ENCODE data around the gene RASGEF1B.
"Not testable (repeated sequence)": the region's sequence is repeated elsewhere in the genome, so short reads cannot be mapped to it uniquely, and the experiment has no call there.

RASGEF1B gene

DNA sequence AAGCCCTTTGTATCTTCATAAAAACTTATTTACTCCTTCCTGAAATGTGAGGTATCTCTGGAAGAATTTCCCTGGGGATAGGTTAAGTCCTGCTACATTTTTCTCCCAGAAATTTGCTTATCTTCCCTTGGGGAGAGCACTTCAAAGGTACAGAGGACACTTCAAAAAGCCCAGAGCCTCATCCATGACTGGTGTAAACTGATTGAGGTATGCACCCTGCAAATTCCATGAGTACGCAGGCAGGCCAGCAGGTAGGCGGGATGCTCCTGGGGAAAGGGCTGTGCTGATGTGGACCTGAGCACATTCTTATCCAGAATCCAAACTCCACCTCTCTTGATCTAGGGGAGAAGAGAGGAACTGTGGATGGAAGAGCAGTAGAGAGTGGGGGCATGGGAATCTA, 26.3 kb upstream of the RASGEF1B start:
- no peak for DNase-seq (ENCODE audit: low read depth)

DNA sequence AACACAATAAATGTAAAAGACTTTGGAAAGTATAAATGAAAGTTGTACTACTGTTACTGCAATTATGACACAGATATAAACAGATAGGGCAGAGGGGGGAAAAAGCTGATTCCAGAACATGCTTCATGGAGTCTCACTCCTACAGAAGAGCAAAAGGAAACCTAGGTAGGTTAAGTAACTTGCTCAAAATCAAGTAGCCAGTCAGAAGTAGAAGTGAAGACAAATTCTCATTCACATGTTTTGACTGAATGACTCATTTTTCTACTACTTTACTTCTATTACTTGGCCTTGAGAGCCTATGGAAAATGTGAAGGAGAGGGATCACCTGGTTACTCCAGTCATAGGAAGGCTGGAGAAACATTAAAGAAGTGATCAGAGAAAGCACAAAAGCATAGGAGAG, 23.6 kb upstream of the RASGEF1B start:
- DNase-seq (ENCODE audit: low read depth) = no peak

DNA sequence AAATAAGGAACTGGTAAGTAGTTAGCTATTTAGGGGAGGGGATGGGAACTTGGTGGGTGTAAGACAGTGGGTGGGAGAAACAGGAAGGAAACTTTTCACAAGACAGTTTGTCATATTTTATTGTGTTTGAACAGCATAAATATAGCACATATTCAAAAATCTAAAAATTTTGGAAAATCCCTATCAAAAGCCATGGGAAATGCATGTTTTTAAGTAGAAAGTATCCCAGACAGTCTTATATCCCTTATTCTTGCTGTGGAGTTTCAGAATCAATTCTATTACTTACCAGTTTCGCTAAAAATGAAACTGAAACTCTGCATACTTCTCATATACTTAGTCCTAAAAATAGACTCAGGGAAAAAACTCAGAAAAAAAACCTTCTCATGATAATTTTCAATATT, 22.3 kb upstream of the RASGEF1B start:
- no peak for DNase-seq (ENCODE audit: low read depth)

DNA sequence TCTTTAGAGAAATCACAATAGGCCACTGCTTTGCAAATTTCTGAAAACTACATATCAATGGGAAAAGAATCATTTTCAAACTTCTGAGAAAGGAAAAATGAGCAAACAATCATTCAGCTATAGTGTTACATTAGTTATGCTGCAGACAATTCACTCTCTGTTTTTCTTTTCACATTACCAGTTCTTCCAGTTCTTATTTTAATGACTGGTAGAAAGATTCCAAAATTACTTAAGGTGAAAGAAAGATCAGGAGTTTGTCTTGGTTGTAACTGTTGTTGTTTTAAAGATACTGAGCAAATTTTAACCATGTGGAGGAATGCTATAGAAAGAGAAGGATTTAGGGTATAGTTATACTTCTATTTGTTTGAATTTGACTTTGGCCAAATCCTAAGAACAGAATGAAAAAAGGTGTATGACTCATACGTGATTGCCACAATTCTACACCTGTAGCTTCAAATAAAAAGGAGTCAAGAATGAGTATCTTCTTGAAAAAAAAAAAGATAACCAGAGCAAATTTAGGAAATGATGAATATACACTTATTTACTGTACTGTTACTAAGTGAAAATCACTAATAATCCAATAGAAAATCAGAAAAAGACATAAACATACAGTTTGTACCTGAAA, 21.0 kb upstream of the RASGEF1B start:
- DNase-seq (ENCODE audit: low read depth) = no peak

DNA sequence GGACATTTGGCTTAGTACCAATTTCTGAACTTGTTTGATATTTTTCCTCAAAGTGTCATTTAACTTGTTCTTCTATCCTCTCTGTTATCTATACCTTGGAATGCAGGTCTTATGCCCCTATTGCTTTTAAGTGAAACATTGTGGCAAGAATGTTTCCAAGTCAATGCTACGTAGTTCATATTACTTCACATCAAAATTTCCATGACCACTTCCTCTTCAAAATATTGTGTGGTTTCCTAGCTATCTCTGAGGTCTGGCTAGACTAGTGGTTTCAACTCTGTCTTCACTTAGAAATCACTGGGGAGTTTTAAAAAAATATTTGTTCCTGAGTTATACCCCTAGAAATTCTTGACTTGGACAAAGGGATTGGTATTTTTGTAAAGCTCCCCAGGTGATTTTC, 20.2 kb upstream of the RASGEF1B start:
- DNase-seq (ENCODE audit: low read depth) = no peak

DNA sequence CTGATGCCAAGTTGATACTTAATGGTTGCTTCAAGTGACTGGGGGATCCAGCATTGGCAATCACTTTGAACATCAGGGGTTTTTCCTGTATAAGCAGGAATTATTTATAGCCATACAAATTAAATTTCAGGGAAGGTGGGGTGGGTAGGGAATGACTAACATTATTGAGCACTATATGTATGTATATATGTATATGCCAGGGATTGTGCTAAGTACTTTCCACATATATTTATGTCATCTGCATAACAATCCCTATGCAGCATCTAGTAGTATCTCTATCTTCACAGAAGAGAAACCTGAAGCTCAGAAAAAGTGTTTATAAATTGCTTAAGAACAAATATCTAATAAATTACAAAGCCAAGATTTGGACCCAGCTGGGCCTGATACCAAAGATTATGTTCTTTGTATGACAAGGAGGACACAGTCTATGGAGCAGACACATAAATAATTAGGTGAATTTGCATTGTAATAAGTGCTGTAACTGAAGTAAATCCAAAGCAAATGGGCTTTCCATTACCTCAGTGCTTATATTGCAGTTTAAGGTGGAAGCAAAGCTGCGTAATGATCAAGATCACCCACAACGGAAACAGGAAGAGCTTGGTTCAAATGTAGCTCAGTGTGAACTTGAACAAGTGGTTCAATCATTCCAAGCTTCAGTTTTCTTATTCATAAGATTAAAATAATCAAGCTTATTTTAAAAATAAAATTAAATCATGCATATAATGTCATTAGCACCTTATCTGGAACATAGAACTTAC, 18.9 kb upstream of the RASGEF1B start:
- DNase-seq (ENCODE audit: low read depth) = no peak

DNA sequence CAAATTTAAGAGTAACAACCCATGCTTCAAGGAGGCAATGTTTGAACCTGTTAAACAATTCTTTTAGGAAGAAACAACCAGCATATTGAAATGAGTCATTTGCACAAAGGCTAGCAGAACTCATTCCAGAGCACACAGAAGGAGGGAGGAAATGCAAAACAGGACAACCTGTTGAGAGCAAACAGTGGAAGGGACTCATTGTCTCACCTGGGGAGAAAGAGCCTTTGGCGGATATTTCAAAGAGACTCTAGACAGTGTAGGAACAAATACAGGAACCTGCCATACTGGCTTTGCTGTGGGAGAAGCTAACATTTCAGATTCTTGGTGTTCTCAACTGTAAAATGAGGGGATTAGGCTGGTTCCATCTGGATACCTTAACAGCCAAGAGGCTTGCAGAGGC, 14.8 kb upstream of the RASGEF1B start:
- DNase-seq (ENCODE audit: low read depth) = no peak

DNA sequence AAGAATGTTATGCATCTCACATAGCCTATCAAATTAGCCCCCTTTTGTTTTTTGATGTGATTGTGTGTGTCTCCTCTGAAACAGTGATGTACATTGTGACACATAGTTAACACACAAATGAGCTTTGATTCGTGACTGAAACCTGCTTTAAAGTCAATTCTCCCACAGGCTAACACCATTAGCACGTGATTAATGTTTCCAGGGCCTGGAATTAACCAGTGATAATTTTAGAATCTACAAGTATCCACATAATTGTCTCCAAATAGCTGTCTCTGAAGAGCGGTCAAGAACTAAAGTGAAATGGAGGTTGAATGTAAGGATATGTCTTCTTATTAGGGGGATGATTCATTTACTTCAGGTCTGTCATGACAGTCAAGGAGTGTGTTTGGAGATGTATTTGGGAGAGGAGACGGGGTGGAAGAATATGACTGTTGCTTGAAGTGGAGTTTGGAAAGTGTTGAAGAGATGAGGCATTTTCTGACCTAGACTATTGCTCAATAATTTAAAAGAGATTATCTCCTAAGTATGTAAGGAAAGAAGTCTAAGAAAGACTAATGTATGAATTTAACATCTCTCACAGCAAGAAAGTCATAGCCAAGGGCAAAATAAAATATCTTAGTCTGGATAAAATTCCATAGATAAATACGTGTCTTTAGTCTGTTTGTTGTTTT, 13.7 kb upstream of the RASGEF1B start:
- DNase-seq (ENCODE audit: low read depth) = no peak

DNA sequence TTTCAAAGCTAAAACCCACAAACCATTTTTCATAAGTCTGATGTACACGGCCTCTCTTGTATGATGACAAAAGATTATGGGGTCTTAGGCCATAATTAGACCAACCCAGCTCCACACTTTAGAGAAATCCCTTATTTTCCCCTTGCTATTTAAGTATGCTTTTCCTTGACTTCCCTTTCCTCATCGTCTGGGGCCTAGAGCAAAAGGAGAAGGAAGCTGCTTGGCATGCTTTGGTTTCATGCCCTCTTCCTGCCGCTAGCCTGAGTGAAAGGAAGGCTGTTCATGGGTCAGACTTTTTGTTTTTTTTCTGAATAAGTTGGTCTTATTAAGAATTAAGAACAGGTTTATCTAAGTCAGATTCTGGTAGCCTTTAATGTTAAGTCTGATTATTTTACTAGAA, 10.6 kb upstream of the RASGEF1B start:
- no peak for DNase-seq (ENCODE audit: low read depth)

DNA sequence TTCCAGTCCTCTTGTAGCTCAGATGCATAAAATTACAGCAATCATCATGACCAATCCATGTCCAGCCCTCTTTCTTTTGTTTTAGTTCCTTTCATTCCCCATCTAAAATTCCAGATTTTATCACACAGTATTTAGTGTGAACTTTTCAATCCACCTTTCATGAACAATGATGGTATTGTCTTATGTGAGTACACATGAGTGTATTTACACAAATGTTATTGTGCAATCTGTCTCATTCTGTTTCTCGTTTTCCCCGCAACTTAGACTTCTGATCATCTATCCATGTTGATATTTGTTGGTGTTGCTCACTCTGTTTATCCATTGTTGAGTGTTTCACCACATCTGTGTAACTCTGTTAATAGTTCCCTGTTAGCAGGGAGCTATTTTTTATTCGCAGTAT, 9.4 kb upstream of the RASGEF1B start:
- DNase-seq (ENCODE audit: low read depth) = no peak

DNA sequence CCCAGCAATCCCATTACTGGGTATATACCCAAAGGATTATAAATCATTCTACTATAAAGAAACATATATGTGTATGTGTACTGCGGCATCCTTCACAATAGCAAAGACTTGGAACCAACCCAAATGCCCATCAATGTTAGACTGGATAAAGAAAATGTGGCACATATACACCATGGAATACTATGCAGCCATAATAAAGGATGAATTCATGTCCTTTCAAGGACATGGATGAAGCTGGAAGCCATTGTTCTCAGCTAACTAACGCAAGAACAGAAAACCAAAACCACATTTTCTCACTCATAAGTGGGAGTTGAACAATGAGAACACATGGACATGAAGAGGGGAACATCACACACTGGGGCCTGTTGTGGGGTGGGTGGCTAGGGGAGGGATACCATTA, 7.9 kb upstream of the RASGEF1B start:
- DNase-seq (ENCODE audit: low read depth) = not testable (repeated sequence)

DNA sequence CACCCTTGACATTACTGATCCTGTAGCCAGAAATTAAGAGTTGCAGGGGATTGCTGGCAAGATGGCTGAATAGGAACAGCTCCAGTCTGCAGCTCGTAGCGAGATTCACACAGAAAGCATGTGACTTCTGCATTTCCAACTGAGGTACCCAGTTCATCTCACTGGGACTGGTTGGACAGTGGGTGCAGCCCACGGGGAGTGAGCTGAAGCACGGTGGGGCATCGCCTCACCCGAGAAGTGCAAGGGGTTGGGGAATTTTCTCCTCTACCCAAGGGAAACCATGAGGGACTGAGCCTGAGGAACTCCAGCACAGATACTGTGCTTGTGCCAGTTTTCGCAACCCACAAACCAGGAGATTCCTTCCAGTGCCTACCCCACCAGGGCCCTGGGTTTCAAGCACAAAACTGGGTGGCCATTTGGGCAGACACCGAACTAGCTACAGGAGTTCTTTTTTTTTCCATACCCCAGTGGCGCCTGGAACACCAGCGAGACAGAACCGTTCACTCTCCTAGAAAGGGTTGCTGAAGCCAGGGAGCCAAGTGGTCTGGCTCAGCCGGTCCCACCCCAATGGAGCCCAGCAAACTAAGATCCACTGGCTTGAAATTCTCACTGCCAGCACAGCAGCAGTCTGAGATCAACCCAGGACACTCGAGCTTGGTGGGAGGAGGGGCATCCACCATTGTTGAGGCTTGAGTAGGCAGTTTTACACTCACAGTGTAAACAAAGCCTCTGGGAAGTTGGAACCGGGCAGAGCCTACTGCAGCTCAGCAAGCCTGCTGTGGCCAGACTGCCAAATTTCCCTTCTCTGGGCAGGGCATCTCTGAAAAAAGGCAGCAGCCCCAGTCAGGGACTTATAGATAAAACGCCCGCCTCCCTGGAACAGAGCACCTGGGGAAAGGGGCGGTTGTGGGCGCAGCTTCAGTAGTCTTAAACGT, 1.9 kb upstream of the RASGEF1B start:
- DNase-seq (ENCODE audit: low read depth) = not testable (repeated sequence)

DNA sequence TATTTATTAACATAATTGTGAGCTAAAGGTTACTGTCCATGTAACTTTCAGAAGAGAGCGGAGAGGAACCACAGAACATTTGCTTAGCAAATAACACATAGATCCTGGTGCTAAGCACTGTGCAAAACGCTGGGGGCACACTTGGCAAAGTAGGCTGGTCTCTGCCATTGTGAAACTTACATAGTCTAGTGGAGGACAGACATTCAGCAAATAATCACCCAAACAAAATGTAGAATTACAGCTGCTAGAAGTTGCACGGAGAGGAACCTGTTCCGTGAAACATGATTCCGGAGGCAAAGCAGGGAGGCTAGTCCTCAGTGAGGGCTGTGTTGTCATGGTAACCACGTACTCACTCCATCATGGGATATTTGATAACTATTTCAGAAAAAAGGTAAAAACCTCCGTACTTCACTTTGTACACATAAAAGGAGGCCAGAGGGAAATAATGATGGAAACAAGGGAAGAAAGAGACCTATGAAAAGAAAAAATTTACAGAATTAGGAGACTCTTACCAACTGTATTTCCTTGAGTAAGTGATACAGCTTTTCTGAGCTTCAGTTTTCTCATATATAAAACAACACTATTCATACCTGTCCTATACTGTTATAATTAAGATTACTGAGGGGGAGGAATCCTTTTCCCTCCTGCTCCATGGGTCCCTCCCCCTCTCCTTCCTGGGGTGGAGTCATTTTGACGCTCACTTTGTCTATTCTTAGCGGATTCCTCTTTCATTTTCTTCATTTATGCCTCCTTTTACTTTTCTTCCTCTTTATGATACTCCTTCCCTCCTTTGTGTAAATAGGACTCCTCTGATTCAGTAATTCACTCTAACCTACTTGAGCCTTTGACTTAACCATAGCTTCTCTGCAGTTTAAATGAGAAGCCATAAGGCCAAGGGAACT, 825 bp upstream of the RASGEF1B start:
- DNase-seq (ENCODE audit: low read depth) = no peak

DNA sequence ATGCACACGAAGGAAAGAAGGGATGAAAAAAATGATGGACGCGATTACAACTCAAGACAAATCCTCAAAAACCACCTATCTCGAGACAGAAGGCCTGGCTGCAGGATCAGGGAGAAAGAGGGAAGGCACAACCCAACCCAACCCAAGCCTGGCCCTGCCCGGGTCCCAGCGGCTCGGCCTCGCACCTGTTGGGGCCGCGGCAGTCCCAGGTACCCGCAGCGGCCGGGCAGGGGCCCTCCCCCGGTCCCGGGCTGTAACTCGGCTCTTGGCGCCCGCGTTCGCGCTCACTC, 464 bp downstream of the RASGEF1B start:
- DNase-seq (ENCODE audit: low read depth) = no peak

DNA sequence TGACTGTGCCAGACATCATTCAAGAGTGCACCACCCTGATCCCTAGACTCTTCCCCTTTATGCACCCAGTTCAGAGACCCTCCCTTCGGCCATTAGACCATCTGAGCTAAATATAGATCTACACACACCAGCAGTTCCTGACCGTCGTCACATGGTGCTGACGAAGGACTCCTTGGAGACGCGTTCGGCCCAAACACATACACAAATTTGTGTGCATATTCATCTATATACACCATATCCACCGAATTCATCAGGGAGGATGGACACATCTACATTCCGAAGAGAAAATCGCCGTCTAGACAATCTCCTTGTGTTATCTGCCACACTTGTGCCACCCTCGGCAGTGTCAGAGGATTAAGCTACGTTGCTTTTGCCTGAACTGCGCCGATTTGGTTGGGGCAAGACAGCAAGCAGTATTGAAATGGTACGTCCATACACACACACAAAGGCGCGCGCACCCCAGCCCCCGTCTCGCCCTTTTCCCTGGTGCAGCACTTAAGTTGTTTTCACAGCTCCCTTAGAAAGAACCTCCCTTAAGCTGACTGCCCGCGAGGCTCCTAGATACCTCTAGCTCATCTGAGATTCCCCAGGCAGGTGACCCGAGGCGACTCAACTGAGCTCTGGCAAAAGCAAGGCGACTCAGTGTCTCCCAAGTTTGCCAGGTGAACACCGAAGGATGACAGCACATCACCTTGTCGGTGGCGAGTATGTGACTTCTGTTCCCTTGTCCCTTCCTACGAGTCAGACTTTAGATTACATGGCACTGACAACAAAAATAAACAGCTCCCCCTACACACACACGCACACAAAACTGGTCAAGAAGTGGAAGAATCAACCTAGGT, 1.0 kb downstream of the RASGEF1B start:
- no peak for DNase-seq (ENCODE audit: low read depth)

DNA sequence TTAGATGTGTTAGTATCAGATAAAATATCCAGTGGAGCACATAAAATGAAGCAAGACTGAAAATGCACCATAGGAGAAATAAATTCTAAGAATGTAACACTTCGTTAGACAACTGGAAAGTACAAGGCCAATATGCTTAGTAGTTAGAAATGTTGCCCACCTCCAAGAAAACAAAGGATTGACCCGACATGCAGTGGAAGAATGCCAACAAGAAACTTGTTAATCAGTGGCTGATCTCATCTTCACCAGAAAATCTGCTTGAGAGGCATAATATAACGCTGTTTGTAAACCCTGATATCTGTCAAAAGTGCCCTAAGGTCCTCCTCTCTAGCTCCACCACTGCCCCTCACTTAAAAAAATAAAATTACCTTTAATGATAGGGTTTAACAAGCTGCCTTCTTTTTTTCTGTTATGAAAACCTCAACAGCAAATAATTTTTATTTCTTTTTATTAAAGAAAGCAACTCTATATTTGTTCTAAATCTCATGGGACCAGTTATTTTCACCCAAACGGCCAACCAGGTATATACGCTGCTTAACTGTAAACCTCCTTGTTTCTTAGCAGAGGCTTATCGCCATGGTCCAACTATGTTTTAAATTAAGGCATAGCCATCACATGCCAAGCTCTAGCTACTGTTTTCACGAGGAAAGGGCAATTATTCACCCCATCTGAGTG, 1.8 kb downstream of the RASGEF1B start:
- no peak for DNase-seq (ENCODE audit: low read depth)

DNA sequence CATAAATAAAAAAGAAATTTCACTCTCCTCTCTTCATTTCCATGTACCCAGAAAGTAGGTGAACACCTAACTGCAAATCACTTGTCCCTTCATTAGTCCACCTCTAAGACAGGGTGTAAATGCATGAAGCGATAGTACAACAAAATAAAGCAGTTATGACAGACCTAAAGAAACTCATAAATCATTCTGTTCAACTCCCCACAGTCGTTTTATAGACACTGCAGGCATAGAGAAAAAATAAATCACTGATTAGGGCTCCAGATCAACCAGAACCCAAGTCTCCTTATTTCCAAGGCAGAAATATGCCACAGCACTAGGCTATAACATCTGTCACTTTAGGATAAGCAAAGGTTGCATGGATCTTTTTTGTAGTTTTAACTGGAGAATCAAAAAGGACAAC, 3.0 kb downstream of the RASGEF1B start:
- DNase-seq (ENCODE audit: low read depth) = no peak

DNA sequence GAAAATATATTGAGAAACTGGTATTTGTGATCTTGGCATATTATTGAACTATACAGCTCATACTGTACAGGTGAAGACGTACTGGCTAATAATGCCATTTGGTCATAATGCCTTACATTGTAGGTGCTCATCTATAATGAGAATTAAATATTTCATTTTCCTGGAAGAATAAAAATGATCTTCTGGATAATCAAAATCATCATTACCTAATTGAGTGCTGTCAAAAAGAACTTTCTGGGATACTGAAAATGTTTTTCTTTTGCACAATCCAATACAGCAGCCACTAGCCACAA, 4.1 kb downstream of the RASGEF1B start:
- DNase-seq (ENCODE audit: low read depth) = no peak

DNA sequence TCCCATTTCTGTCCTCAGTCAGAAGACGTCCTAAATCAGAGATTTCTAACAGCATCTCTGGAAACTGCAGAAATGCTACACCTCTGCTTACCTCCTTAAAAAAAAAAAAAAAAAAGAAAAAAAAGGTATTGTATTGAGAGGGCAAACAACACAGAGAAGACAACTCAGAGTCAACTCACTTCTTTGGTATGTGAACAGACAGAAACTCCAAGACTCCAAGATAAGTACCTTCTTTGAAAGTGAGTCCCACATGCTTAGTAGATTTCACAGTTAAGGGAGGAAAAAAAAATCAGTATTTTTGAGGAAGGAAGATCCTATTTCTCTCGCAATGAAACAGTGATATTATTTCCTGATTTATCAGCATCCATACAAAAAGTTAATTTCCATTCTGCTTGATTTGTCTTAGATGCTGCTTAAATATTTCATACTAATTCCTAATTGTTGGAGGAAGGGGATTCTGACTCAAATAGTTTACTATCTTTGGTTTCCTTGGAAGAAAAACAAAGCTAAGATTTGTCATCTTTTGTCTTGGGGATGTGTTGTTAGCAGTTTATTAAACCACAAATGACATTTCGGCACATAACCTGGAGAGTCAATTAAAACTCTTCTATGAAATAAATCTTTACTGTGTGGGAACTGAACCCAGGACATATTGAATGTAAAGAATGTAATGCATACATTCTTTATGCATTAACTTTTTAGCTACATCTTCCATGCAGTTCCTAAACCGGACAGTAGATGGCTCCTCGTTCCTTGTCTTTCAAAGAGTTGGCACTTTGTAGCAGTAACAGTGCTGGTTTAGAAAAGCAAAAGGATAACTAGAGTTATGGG, 4.7 kb downstream of the RASGEF1B start:
- DNase-seq (ENCODE audit: low read depth) = no peak
